H1 (cell line): ENCODE measurements around the gene CD7. TPM values are rescaled to one million over a fixed set of nuclear protein-coding genes. Genes with fewer than 3 reads are reported as not detected.

Source experiments
- ATF2 ChIP-seq: IDR thresholded peaks from 2 replicates; pipeline ENCODE4 v1.6.1; 2012; ENCODE audit warnings: low read length, inconsistent platforms
- KDM1A ChIP-seq: fragments of 200-600, 300-600 bp; sonication (generic); IDR thresholded peaks from 2 replicates; pipeline ENCODE4 v1.7.1; 2016; ENCODE audit warnings: mild to moderate bottlenecking, low read length, borderline replicate concordance
- POLR2A ChIP-seq, 2 experiments: IDR thresholded peaks; 1 replicate in 1 of 2; 2 replicates in 1 of 2; pipeline ENCODE4 v1.6.1; 2011; ENCODE audit warnings: low read depth in 2 of 2, low read length in 2 of 2, mild to moderate bottlenecking in 2 of 2; ENCODE audit errors: control extremely low read depth in 1 of 2
- polyA plus RNA-seq, 7 experiments: library from polyadenylated mRNA; depleted of rRNA in 3 of 7; stranded (reverse) in 5 of 7; unstranded in 2 of 7; fragments of >200 nt in 5 of 7; fragments of 200-250 nt in 2 of 7; gene quantifications; 1 replicate in 5 of 7; 2 replicates in 1 of 7; 4 replicates in 1 of 7; pipeline versions ENCODE4 v1.2.1 to v1.2.3, GENCODE V29; 2011 to 2013; ENCODE audit warnings: missing spikeins in 2 of 7, mixed read lengths in 2 of 7
- total RNA-seq: library from RNA; stranded (reverse); fragmentation: NEBNext Ultra II Directional; extraction: Animal tissue kit (Norgen Biotek cat#: 25700); gene quantifications from 2 replicates; pipeline ENCODE4 v1.2.1, GENCODE V29; 2021

The CD7 gene
- total and polyA plus RNA-seq, 2 of the 8 experiments (the other 6 are each of a cell fraction or from before 2014, with no cell fraction given), result 0.83 to 0.86 TPM

- no peak for TF ChIP-seq ATF2
- no peak for TF ChIP-seq KDM1A
- no peak for TF ChIP-seq POLR2A (IDR thresholded peaks at IDR 0.05; ENCODE audit: control extremely low read depth in 1 of 2, low read depth in 2 of 2, low read length in 2 of 2)
Measured at GRCh38 chr17:82296511-82297279, 20.7 kb downstream of the CD7 start (continued).
